ENCODE data around the gene BLTP3A. TPM values are rescaled to one million over a fixed set of nuclear protein-coding genes. Genes with fewer than 3 reads are reported as not detected.

Gene BLTP3A
- total RNA-seq, 1 experiment from 2014 or later, result 22.3 TPM

DNA sequence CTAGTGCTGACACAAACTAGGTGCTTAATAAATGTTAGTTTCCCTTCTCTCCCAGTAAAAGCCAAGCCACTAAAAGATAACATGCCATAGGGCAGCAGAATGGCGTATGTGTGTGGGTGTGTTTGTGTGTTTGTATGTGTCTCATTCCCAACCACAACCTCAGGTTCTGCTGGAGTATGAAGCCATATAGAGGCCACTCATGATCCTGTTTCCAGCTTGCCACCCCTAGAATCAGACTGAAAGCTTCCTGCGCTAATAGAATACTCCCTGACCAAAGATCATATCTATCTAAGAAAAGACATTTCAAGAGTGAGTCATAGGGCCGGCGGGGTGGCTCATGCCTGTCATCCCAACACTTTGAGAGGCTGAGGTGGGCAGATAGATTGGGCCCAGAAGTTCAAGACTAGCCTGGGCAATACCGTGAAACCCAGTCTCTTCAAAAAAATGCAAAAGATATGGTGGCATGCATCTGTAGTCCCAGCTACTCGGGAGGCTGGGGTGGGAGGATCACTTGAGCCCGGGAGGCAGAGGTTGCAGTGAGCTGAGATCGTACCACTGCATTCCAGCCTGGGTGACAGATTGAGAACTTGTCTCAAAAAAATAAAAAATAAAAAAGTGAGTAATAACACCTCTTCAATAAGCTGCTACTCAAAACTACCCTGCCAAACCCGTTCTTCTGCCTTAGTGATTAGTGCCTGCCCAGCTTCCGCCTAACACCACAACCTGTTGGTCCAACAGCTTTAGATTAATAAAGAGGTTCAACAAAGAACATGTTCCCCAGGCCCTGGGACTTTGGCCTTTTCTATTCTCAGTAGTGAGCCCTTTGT lies 46.4 kb upstream of the BLTP3A start:
- BruUV-seq (replicated peaks), result no TSS peak
- Histone ChIP-seq H4K20me1 (ENCODE audit: insufficient read depth) (no peaks in the 10 kb centered on the region), H3K79me2 (ENCODE audit: low read depth) (no peaks in the 10 kb centered on the region), H3K4me1 (replicated peaks; ENCODE audit: insufficient read depth) (peaks cover 35% of the 10 kb centered on the region), H3K27me3 (ENCODE audit: insufficient read depth, low read depth) (no peaks in the 10 kb centered on the region), H3K27ac (peak overlapping the region; percentile 80), H3K9me2 (ENCODE audit: insufficient read depth) (no peaks in the 10 kb centered on the region), H3K4me2 (peak overlapping the region; percentile 72), H3K9me3 (ENCODE audit: insufficient read depth, low read depth) (no peaks in the 10 kb centered on the region), H3F3A (ENCODE audit: insufficient read depth, low read depth) (peaks cover 35% of the 10 kb centered on the region), H2AFZ (0 out of 2 replicates have a peak overlapping the region, but pooled peaks have one; percentile 2), H3K4me3 (peak overlapping the region; percentile 32; the same call in 1 of the 2 replicates), H3K36me3 (ENCODE audit: low read depth) (no peaks in the 10 kb centered on the region)
- TF ChIP-seq EZH2 (IDR thresholded peaks at IDR 0.05; ENCODE audit: low read depth) (no peak), CTCF (conservative IDR thresholded peaks at IDR 0.05) (no peak)
- peak; percentile 72 to 93 for DNase-seq
- ChIA-PET POLR2A (ENCODE audit: unreplicated experiment) (interaction anchor here (0.5 to 1.0 kb wide), 5 partner anchors 11 to 509 kb away, joined by 3 to 7 read pairs (median 4); partner anchors contain the start of genes HMGA1 and SNRPC), CTCF (interaction anchor here (0.6 to 0.9 kb wide), 2 partner anchors 144 to 509 kb away, joined by 3 to 11 read pairs; partner anchors contain the start of genes ANKS1A and HMGA1)
- intact Hi-C loops (cut with micrococcal nuclease; ENCODE audit: unreplicated experiment), result loop anchor here (1.0 kb wide), 1 partner anchor 88 kb away; no protein-coding TSS in a partner anchor

GRCh38 chr6:34746104-34746846 lies 45.6 kb upstream of the BLTP3A start:
- Histone ChIP-seq H2AFZ (no peak overlapping the region), H3K4me1 (replicated peaks; ENCODE audit: insufficient read depth) (peaks cover 34% of the 10 kb centered on the region), H3K9me2 (ENCODE audit: insufficient read depth) (no peaks in the 10 kb centered on the region), H3K36me3 (ENCODE audit: low read depth) (no peaks in the 10 kb centered on the region), H3K27ac (peak overlapping the region; percentile 80), H3F3A (ENCODE audit: insufficient read depth, low read depth) (peaks cover 35% of the 10 kb centered on the region), H3K4me3 (no peak overlapping the region), H3K27me3 (ENCODE audit: insufficient read depth, low read depth) (no peaks in the 10 kb centered on the region), H4K20me1 (ENCODE audit: insufficient read depth) (no peaks in the 10 kb centered on the region), H3K4me2 (peak overlapping the region; percentile 72), H3K79me2 (ENCODE audit: low read depth) (no peaks in the 10 kb centered on the region), H3K9me3 (ENCODE audit: insufficient read depth, low read depth) (no peaks in the 10 kb centered on the region)
- ChIA-PET CTCF (no interaction called here), POLR2A (ENCODE audit: unreplicated experiment) (interaction anchor here (0.5 to 1.0 kb wide), 4 partner anchors 11 to 509 kb away, joined by 3 to 7 read pairs (median 5); partner anchors contain the start of genes HMGA1 and SNRPC)
- TF ChIP-seq EZH2 (IDR thresholded peaks at IDR 0.05; ENCODE audit: low read depth), result no peak
- TF ChIP-seq CTCF (conservative IDR thresholded peaks at IDR 0.05), result no peak
- intact Hi-C loops (cut with micrococcal nuclease; ENCODE audit: unreplicated experiment), result no loop called here
- TSS peak; percentile 59 for BruUV-seq (replicated peaks)
- no peak for DNase-seq

DNA sequence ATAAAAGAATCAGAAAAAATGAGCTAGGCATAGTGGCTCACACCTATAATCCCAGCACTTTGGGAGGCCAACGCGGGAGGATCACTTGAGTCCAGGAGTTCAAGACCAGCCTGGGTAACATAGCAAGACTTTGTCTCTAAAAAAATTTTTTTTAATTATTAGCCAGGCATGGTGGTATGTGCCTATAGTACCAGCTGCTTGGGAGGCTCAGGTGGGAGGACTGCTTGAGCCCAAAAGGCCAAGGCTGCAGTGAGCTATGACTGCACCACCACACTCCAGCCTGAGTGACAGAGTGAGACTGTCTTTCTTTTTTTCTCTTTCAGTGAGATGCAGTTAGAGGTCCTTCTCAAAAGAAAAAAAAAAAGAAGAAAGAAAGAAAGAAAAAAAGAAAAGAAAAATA lies 43.1 kb upstream of the BLTP3A start:
- no peak for DNase-seq
- H3F3A ChIP-seq (ENCODE audit: insufficient read depth, low read depth), result peaks cover 30% of the 10 kb centered on the region
- CTCF ChIA-PET, result no interaction called here
- H3K27ac ChIP-seq, result no peak overlapping the region
- no peaks in the 10 kb centered on the region for H3K9me3 ChIP-seq (ENCODE audit: insufficient read depth, low read depth)
- H3K36me3 ChIP-seq (ENCODE audit: low read depth), result no peaks in the 10 kb centered on the region
- H4K20me1 ChIP-seq (ENCODE audit: insufficient read depth), result no peaks in the 10 kb centered on the region
- H3K4me3 ChIP-seq, result no peak overlapping the region
- POLR2A ChIA-PET (ENCODE audit: unreplicated experiment), result no interaction called here
- no peak overlapping the region for H3K4me2 ChIP-seq
- no TSS peak for BruUV-seq (replicated peaks)
- no peaks in the 10 kb centered on the region for H3K27me3 ChIP-seq (ENCODE audit: insufficient read depth, low read depth)
- no peaks in the 10 kb centered on the region for H3K79me2 ChIP-seq (ENCODE audit: low read depth)
- H3K4me1 ChIP-seq (replicated peaks; ENCODE audit: insufficient read depth), result peaks cover 32% of the 10 kb centered on the region
- no peaks in the 10 kb centered on the region for H3K9me2 ChIP-seq (ENCODE audit: insufficient read depth)
- no peak overlapping the region for H2AFZ ChIP-seq
- intact Hi-C loops (cut with micrococcal nuclease; ENCODE audit: unreplicated experiment), result no loop called here
- TF ChIP-seq CTCF (conservative IDR thresholded peaks at IDR 0.05) (no peak), EZH2 (IDR thresholded peaks at IDR 0.05; ENCODE audit: low read depth) (no peak)

Data from PC-9 (cell line).